ENCODE results near the gene SEMA5A. TPM values are rescaled to one million over a fixed set of nuclear protein-coding genes. Genes with fewer than 3 reads are reported as not detected.

The SEMA5A gene
- polyA plus RNA-seq, 1 donor from 2014 or later, result 3.2 TPM

DNA sequence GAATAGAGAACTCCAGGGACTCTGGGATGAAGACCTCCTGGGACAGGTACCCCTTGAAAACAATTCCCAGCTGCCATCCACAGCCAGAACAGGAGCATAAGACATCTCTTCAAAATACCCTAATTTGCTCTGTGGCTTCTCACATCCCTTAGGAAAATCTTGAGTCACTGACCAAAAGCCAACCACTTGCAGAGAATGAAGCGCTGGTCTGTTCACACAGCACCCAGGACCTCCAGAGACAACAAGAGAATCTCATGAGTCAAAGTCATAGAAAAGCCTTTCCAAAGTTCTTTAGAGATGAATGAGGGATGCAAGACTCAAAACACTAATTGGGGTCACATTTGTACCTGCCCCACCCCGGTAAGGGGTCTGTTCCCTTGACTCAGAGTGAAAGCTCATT, 210.6 kb downstream of the SEMA5A start:
- Histone ChIP-seq H3K9ac (ENCODE audit: low read length) (no peak overlapping the region), H3K9me3 (ENCODE audit: low read length) (no peaks in the 10 kb centered on the region), H3K4me3 (ENCODE audit: low read length) (no peak overlapping the region), H4K20me1 (ENCODE audit: insufficient read depth) (no peaks in the 10 kb centered on the region), H3F3A (ENCODE audit: insufficient read depth, low read length, poor library complexity, severe bottlenecking) (no peaks in the 10 kb centered on the region), H3K4me2 (ENCODE audit: low read length) (no peak overlapping the region), H3K79me2 (replicated peaks; ENCODE audit: insufficient read depth, low read length) (no peaks in the 10 kb centered on the region), H3K9me2 (ENCODE audit: insufficient read depth, low read length) (no peaks in the 10 kb centered on the region), H3K36me3 (ENCODE audit: insufficient read depth, low read length) (peaks cover 4% of the 10 kb centered on the region), H3K27ac (ENCODE audit: low read length) (no peak overlapping the region), H2AFZ (ENCODE audit: low read depth, low read length) (no peak overlapping the region), H3K27me3 (ENCODE audit: insufficient read depth, low read depth, low read length) (no peaks in the 10 kb centered on the region)
- TF ChIP-seq EP300 (conservative IDR thresholded peaks at IDR 0.05; ENCODE audit: poor library complexity, severe bottlenecking) (no peak), MXI1 (conservative IDR thresholded peaks at IDR 0.05; ENCODE audit: poor library complexity, severe bottlenecking) (no peak), SMC3 (conservative IDR thresholded peaks at IDR 0.05; ENCODE audit: poor library complexity) (no peak), REST (IDR thresholded peaks at IDR 0.05; ENCODE audit: borderline replicate concordance) (no peak)

- Histone ChIP-seq H3K27ac (ENCODE audit: low read length) (no peak overlapping the region), H3K4me3 (ENCODE audit: low read length) (no peak overlapping the region), H3K4me2 (ENCODE audit: low read length) (no peak overlapping the region), H4K20me1 (ENCODE audit: insufficient read depth) (no peaks in the 10 kb centered on the region), H3K27me3 (ENCODE audit: insufficient read depth, low read depth, low read length) (no peaks in the 10 kb centered on the region), H3K9ac (ENCODE audit: low read length) (no peak overlapping the region), H3K36me3 (ENCODE audit: insufficient read depth, low read length) (peaks cover 4% of the 10 kb centered on the region), H3K79me2 (replicated peaks; ENCODE audit: insufficient read depth, low read length) (no peaks in the 10 kb centered on the region), H2AFZ (ENCODE audit: low read depth, low read length) (no peak overlapping the region), H3K9me2 (ENCODE audit: insufficient read depth, low read length) (no peaks in the 10 kb centered on the region), H3K9me3 (ENCODE audit: low read length) (no peaks in the 10 kb centered on the region), H3F3A (ENCODE audit: insufficient read depth, low read length, poor library complexity, severe bottlenecking) (no peaks in the 10 kb centered on the region)
- TF ChIP-seq TAF1 (IDR thresholded peaks at IDR 0.05; ENCODE audit: low read depth) (no peak), MXI1 (conservative IDR thresholded peaks at IDR 0.05; ENCODE audit: poor library complexity, severe bottlenecking) (no peak), RAD21 (conservative IDR thresholded peaks at IDR 0.05) (no peak), EP300 (conservative IDR thresholded peaks at IDR 0.05; ENCODE audit: poor library complexity, severe bottlenecking) (no peak), POLR2AphosphoS5 (IDR thresholded peaks at IDR 0.05) (no peak)
- TF ChIP-seq, protein P1, sequence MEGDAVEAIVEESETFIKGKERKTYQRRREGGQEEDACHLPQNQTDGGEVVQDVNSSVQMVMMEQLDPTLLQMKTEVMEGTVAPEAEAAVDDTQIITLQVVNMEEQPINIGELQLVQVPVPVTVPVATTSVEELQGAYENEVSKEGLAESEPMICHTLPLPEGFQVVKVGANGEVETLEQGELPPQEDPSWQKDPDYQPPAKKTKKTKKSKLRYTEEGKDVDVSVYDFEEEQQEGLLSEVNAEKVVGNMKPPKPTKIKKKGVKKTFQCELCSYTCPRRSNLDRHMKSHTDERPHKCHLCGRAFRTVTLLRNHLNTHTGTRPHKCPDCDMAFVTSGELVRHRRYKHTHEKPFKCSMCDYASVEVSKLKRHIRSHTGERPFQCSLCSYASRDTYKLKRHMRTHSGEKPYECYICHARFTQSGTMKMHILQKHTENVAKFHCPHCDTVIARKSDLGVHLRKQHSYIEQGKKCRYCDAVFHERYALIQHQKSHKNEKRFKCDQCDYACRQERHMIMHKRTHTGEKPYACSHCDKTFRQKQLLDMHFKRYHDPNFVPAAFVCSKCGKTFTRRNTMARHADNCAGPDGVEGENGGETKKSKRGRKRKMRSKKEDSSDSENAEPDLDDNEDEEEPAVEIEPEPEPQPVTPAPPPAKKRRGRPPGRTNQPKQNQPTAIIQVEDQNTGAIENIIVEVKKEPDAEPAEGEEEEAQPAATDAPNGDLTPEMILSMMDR (IDR thresholded peaks at IDR 0.05; ENCODE audit: poor library complexity, severe bottlenecking), result no peak
Measured at GRCh38 chr5:9332026-9332425, 213.8 kb downstream of the SEMA5A start.

DNA sequence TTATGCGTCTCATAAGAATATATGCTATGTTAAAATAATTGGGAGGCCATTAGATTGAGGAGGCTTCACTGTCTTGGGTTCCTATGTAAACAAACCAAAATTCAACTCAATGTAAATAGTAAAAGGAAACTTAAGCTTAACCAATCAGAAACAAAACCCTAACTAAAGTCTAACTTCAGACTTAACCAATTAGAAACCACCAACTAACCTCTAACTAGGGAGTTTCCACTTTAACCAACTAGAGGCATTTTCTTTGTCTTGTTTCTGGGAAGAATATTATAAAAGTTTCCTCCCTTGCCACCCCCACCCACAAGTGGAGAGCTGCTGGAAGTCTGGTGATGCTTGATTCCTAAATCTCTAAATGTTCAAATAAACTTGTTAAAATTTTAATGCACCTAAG, 214.5 kb downstream of the SEMA5A start:
- Histone ChIP-seq H3K36me3 (ENCODE audit: insufficient read depth, low read length) (peaks cover 4% of the 10 kb centered on the region), H4K20me1 (ENCODE audit: insufficient read depth) (no peaks in the 10 kb centered on the region), H3K9ac (ENCODE audit: low read length) (no peak overlapping the region), H3K79me2 (replicated peaks; ENCODE audit: insufficient read depth, low read length) (no peaks in the 10 kb centered on the region), H3K4me2 (ENCODE audit: low read length) (no peak overlapping the region), H3K4me3 (ENCODE audit: low read length) (no peak overlapping the region), H3K9me2 (ENCODE audit: insufficient read depth, low read length) (no peaks in the 10 kb centered on the region), H3K9me3 (ENCODE audit: low read length) (no peaks in the 10 kb centered on the region), H3F3A (ENCODE audit: insufficient read depth, low read length, poor library complexity, severe bottlenecking) (no peaks in the 10 kb centered on the region), H2AFZ (ENCODE audit: low read depth, low read length) (no peak overlapping the region), H3K27ac (ENCODE audit: low read length) (no peak overlapping the region), H3K27me3 (ENCODE audit: insufficient read depth, low read depth, low read length) (no peaks in the 10 kb centered on the region)
- TF ChIP-seq REST (IDR thresholded peaks at IDR 0.05; ENCODE audit: borderline replicate concordance) (no peak), EZH2 (IDR thresholded peaks at IDR 0.05; ENCODE audit: borderline replicate concordance, insufficient read depth, low read length, poor library complexity, severe bottlenecking) (no peak), MXI1 (conservative IDR thresholded peaks at IDR 0.05; ENCODE audit: poor library complexity, severe bottlenecking) (no peak), POLR2AphosphoS5 (IDR thresholded peaks at IDR 0.05) (no peak), RAD21 (conservative IDR thresholded peaks at IDR 0.05) (no peak), EP300 (conservative IDR thresholded peaks at IDR 0.05; ENCODE audit: poor library complexity, severe bottlenecking) (no peak), TAF1 (IDR thresholded peaks at IDR 0.05; ENCODE audit: low read depth) (no peak), SMC3 (conservative IDR thresholded peaks at IDR 0.05; ENCODE audit: poor library complexity) (no peak)
- TF ChIP-seq, protein P1 (IDR thresholded peaks at IDR 0.05; ENCODE audit: poor library complexity, severe bottlenecking), result no peak
